Measurements from ENCODE around the gene CXCL16.

CXCL16 gene

DNA sequence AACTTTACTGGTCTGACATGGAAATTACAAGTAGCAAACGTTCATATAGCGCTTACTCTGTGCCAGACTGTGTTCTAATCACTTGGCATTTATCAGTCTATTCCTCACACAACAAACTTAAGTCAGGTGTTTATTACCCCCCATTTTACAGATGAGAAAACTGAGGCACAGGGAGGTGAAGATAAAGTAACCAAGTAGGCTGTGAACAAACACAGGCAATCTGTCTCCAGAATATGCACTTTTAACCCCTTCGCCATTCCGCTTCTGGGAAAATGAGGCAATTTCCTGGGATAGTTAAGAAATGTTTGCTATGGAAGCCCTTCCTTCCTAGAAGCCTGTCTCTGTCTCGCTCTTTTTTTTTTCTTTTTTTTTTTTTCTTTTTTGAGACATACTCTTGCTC, 12.2 kb upstream of the CXCL16 start:
- no peak for DNase-seq (ENCODE audit: low spot score)

DNA sequence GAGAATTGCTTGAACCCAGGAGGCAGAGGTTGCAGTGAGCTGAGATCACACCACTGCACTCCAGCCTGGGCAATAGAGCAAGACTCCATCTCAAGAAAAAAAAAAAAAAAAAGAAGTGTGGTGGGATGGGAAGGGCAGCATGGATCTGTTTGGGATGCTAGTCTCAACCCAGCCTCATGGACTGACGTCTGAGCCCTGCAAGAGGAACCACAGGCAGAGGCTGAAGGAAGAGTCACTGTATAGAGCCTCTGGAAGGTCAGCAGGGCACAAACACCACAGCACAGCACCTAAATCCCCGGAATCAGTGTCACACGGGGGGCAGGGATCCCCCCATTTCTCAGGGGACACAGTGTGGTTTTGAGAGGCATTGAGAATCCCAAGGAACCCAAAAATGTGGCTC, 10.9 kb upstream of the CXCL16 start:
- no peak for DNase-seq (ENCODE audit: low spot score)

DNA sequence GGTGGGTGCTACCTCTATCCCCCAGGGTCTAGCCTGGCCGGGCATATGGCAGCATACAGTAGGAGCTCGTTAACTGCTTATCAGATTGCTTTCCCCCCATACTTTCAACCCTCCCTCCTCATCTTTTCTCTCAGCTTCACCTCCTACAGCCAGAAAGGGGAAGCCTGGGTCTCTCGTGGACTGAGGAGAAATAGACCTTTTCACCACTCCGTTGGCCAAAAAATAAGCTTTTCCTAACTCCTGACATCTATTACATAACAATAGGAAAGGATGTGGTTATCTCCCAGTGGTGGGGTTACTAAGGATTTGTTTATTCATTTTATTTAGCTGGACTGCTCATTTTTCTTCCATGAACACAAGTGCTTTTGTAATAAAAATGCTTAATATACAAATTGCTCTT, 9.0 kb upstream of the CXCL16 start:
- no peak for DNase-seq (ENCODE audit: low spot score)

DNA sequence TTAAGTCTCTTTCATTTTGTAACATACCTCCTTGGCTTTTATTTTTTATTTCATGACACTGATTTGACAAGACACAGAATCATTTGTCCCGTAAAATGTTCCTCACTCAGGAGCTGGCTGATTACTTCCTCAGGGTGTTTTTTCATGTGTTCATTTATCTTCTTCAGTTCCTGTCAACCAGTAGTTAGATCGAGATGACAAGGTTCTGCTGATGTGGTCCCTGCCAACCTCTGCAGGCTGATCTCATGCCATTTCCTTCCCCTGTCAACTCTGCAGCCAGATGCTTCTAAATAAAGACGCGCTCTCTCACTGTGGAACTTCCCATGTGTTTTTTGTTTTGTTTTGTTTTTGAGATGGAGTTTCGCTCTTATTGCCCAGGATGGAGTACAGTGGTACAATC, 8.1 kb upstream of the CXCL16 start:
- DNase-seq (ENCODE audit: low spot score): no peak

DNA sequence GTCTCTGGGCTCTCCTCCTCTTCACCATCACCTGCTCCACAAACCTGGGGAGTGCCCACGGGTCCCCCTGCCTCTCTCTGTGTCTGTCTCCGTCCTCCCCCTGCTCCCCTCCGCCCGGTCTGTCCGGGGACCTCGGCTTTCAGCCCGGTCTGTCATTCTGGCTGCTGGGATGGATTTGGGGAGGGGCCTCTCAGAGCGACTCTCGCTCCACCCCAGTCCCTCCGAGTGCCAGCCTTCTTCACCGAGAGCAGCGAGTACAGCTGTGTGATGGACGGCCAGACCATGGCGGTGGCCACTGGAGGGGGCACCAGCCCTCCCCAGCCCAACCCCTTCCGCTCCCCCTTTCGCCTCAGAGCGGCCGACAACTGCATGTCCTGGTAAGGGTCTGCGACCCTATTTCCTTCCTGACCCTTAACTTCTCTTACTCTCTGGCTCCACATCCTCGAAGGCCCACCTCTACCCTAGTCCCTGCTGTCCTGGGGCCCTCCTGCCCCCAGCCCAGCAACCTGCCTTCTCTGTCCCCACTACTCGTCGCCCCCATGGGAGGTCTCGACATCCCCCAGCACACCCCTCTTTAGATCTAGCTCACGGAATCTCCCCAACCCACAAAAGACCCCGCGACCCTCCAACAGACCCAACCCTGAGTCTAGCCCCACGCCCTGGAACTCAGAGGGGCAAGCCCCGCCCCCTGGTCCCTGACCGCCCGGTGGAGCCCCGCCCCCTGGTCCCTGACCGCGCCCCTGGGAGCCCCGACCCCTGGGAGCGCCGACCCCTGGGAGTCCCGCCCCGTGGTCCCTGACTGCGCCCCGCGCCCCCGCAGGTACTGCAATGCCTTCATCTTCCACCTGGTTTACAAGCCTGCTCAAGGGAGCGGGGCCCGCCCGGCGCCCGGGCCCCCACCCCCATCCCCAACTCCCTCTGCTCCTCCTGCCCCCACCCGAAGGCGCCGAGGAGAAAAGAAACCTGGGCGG, 5.6 kb upstream of the CXCL16 start:
- DNase-seq (ENCODE audit: low spot score): peak; percentile 37

DNA sequence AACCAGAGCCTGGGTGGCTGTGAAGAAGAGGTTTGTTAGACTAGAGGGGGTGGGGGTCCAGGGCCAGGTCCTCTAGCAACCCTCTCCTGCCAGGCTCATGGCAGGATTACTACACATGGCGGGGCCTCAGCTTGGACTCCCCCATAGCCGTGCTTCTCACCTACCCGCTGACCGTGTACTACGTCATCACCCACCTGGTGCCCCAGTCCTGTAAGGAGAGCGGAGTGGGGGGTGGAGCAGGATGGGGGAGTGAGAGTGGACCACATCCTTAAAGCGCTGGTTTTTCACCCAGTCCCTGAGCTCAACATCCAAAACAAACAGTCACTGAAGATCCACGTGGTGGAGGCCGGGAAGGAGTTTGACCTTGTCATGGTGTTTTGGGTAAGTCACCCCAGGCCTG, 4.2 kb upstream of the CXCL16 start:
- no peak for DNase-seq (ENCODE audit: low spot score)

DNA sequence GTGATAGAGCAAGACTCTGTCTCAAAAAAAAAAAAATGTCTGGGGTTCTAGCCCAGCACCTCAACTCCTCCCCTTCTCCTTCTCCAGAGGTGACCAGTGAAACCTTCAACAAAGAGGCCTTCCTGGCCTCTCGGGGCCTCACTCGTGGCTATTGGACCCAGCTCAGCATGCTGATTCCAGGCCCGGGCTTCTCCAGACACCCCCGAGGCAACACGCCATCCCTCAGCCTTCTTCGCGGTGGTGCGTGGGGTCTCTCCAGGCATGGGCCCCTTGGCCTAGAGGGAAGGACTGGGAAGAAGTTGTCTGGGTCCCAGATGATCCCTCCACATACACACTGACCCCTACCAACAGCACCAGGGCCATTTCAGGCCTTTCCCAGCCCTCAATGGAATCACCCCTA, 3.5 kb upstream of the CXCL16 start:
- no peak for DNase-seq (ENCODE audit: low spot score)

DNA sequence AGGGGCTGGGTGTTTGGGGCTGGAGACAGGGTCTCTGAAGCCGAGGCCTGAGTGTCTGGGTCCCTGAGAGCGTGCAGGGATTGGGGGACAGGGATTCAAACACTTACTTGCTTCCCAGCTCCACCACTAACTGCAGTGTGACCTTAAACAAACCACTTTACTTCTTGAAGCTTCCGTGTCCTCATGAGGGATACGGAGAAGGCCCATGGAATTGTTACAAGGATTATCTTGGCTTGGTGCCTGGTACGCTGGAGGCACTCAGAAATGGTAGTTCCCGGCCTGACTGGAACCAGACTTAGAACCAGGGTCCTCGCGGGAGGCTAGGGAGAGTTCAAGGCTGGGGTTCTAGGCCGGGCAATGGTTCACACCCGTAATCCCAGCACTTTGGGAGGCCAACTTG, 2.9 kb upstream of the CXCL16 start:
- no peak for DNase-seq (ENCODE audit: low spot score)

DNA sequence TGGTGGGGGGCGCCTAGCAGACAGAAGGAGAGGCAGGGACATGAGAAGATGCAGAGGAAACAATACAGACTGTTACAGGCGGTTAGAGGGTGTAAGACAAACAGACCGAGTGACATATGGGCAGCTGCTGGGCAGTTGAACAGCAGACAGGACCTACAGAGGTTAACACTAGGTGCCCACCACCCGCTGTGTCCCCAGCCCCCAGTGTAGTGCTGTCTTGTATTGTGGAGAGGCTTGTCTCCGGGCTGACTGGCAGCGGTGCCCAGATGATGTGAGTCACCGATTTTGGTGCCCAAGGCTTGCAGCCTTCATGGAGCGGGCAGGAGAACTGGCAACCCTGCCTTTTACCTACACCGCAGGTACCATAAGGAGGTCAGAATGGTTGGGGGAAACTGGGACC, 2.4 kb upstream of the CXCL16 start:
- no peak for DNase-seq (ENCODE audit: low spot score)

DNA sequence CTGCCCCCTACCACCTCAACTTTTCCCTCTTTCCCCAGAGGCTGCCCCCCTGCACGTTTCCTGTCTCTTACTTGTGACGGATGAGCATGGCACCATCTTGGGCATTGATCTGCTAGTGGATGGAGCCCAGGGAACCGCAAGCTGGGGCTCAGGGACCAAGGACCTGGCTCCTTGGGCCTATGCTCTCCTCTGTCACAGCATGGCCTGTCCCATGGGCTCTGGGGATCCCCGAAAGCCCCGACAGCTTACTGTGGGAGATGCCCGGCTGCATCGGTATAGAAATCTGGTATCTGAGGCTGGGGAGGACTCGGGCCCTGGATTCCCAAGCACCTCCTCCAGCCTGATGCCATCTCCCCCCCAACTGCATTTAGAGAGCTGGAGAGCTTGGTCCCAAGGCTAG, 1.8 kb upstream of the CXCL16 start:
- DNase-seq (ENCODE audit: low spot score): no peak

DNA sequence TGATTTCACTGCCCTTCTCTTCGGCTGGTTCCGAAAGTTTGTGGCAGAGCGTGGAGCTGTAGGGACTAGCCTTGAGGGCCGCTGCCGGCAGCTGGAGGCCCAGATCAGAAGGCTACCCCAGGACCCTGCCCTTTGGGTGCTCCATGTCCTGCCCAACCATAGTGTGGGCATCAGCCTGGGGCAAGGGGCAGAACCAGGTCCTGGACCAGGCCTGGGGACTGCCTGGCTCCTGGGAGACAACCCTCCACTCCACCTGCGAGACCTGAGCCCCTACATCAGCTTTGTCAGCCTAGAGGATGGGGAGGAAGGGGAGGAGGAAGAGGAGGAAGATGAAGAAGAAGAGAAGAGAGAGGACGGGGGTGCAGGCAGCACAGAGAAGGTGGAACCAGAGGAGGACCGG, 856 bp upstream of the CXCL16 start:
- no peak for DNase-seq (ENCODE audit: low spot score)

DNA sequence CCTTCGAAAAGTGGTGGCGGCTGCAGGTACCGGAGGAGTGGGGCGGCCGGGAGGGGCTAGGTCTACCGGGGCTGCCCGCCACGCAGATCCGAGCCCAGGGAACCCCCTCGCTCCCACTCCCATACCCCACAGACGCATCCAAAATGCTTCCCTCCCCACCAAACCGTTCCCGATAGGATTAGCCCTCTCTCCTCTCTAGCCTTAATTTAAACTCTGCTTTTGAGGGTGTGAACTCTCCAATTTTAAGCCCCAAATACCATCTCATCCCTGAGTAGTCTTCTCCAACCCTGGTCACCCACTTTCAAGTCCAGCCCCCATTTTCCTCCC, 260 bp upstream of the CXCL16 start:
- no peak for DNase-seq (ENCODE audit: low spot score)

DNA sequence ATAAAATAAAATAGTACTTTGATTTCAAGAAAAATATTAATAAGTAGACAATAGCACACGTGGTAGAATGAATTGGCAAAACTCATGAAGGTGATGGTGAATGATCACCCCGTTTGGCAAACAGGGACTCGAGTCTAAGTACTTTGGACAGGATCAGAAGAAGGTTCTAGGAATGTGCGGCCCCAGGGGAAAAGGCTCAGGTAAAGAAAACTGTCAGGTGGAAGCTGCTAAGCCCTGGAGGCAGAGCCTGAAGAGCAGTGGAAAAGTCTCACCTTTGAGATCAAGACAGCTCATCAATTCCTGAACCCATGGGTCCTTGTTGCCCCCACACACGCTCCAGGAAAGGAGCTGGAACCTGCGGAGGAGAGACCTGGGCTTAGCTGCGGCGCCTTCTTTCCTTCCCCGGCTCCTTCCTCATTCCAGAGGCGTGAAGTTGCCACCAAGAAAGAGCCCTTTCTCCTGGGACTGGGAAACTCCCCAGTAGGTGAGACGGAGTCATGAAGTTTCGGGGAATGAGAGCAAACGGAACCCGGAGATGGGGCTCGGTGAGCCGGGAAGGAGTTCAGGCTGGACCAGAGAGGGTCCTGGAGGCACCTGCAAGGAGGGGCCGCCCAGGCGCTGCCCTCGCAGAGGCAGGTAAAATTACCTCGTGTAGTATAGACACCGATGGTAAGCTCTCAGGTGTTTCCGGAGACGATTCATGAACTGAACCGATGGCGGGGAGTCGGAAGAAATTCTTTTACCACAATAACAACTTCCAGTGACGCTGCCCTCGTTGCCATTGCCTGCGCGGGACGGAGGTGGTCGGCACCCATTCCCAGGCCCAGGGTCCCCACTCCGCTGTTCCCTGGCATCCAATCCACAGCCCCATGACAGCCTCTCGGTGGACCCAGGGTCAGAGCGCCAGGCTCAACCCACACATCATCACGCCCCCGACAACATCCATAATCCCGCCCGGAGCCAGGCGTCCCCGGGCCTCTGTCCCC, 1.3 kb downstream of the CXCL16 start:
- no peak for DNase-seq (ENCODE audit: low spot score)

DNA sequence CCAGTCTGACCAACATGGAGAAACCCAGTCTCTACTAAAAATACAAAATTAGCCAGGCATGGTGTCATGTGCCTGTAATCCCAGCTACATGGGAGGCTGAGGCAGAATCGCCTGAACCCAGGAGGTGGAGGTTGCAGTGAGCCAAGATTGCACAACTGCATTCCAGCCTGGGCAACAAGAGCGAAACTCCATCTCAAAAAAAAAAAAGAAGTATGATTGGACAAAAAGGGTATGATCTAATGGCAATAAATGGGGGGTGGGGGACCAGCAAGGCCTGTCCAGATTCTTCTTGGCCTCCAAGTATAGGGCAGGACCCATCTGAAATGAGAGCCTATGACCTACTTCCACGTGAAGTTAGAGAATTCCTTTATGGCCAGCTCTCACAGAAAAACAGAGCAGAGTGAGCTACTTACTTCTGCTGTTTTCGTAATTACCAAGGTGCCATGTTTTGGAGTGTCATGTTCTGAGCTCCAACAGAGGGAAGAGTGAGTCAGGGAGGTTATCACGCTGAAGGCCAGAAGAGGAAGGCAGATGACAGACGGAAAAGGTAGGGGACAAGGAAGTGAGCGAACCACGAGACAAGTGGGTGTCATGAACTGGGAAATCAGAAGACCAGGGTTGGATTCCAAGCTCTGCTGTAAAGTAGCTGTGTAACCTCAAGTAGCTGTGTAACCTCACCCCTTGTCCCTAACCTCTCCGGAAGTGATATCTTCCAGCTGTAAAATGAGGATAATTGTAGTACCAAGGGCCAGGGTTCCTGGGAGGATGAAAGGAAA, 3.7 kb downstream of the CXCL16 start:
- no peak for DNase-seq (ENCODE audit: low spot score)

DNA sequence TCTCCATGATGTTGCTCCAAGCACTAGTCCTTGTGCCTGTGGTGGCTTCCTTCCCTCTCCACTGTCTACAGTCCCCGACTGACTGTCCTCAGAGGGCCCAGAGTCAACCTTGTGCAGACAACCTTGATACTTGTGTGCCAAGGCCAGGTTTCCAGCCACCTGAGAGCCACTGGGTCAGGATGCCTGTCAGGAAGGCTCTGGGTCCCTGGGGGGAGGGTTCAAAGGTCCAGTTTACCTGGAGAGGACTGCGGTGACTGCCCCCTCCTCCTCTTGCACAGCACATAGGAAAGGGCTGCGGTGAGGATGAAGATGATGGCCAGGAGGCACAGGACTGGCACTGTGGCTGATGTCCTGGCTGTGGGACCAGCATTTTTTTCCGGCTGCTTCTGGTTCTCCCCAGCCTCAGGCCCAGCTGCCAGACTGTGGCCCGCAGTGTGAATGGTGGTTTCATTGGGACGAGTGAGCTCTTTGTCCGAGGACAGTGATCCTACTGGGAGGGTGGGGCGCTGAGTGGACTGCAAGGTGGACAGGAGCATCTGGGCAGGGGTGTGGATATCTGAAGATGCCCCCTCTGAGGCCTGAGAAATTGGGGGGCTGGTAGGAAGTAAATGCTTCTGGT, 4.8 kb downstream of the CXCL16 start:
- no peak for DNase-seq (ENCODE audit: low spot score)

DNA sequence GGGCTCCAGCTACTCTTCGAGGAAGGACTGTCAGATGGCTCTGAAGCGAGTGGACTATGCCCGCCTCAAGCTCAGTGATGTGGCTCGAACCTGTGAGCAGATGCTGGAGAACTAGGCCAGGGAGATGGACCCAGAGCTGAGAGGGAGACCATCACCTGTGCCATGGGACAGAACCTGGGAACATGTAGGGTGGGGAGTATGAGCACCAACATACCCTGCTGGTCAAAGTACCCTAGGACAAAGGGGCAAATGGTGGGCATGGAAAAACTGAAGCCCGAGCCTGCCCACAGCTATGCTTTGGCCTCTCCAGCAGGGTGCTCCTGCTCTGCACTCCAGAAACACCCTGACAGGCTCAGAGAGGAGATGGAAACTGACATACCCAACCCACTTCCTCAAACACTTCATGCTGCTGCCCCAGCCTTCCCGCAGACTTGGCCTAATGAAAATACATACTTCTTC, 6.6 kb downstream of the CXCL16 start:
- DNase-seq (ENCODE audit: low spot score): no peak

DNA sequence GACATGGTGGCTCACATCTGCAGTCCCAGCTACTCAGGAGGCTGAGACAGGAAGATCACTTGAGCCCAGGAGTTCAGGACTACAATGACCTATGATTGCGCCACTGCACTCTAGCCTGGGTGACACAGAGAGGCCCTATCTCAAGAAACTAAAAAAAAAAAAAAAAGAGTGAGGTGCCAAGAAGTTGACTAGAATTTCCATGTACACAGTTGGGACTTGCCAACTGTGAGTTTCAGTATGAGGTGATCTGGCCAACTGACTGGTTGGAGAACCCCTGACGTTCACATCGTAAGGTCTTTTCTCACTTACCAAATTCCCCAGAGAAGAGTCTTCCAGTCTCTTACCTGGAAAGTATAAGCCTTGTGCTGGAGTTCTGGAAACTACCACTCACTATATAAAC, 11.6 kb downstream of the CXCL16 start:
- DNase-seq (ENCODE audit: low spot score): no peak

DNA sequence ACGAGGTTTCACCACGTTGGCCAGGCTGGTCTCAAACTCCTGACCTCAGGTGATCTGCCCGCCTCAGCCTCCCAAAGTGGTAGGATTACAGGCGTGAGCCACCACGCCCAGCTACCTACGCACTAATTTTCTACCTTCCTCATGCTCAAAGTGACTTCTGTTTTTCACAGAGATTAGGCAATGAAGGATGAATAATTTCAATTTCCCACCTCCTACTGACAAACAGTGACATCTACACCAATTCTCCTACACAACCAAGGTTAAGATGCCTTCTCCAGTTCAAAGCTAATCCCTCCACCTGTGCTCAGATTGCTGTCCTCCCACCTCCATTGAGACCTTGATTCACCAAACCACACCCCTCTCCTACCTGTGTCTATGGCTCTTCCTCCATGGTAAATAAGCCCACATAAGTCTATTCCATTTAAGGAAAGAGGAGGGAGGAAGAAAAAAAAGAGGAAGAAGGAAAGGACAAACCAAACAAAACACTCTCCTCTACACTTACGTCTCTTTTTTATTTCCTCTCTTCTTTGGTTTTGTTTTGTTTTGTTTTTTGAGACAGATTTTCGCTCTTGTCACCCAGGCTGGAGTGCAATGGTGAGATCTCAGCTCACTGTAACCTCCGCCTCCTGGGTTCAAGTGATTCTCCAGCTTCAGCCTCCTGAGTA, 13.9 kb downstream of the CXCL16 start:
- DNase-seq (ENCODE audit: low spot score): no peak

DNA sequence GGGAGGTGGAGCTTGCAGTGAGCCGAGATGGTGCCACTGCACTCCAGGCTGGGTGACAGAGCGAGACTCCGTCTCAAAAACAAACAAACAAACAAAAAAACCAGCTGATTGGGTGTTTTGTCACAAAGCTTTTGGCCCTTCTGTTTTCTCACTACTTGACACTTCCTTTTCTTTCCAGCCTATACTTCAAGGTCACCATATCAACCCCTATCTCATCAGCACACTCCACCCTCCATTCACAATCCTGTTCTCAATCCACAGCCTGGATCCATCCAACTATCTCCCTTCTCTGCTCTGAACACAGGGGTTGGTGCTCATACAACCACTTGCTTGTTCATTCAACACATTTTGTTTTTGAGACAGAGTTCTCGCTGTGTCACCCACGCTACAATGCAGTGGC, 15.1 kb downstream of the CXCL16 start:
- DNase-seq (ENCODE audit: low spot score): no peak

DNA sequence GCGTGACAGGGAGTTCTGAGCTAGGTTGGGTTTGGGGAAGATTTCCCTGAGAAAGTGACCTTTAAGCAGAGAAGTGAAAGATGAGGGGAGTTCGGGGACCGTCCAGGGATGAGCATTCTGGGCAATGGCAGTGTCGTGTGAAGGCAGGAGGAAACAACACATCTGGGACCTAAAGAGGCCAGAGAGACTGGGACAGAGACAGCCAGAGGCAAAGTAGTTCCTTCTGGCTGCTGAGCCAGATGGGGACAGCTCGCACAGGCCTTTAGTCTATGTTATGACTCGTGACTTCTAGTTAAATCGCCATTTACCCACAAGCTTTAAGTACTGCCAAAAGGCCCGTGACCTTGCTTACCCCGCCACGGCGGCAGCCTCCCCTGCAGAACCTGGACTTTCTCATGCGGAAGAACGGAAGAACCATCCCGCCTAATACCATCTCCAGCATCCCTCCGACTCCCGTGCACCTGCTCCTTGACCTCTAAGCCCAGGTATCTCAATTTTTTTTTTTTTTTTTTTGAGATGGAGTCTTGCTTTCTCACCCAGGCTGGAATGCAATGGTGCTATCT, 17.0 kb downstream of the CXCL16 start:
- DNase-seq (ENCODE audit: low spot score): no peak

All from HuH-7.5 (cell line).